GM10847 (cell line): ENCODE data around the gene SCLY.

ENCODE experiments used
- POLR2A ChIP-seq: IDR thresholded peaks from 2 replicates; pipeline ENCODE4 v1.6.1; 2011; ENCODE audit not compliant: insufficient read length; ENCODE audit errors: extremely low read depth

Gene SCLY

GRCh38 chr2:238082827-238083226 lies 22.0 kb downstream of the SCLY start:
- no peak for TF ChIP-seq POLR2A

GRCh38 chr2:238083919-238084318 lies 23.1 kb downstream of the SCLY start:
- TF ChIP-seq POLR2A = no peak

GRCh38 chr2:238084761-238085160 lies 24.0 kb downstream of the SCLY start:
- TF ChIP-seq POLR2A = no peak

- TF ChIP-seq POLR2A = no peak
These were observed 25.1 kb downstream of the SCLY start for GRCh38 chr2:238085899-238086298.

- TF ChIP-seq POLR2A = no peak
These were observed 26.4 kb downstream of the SCLY start for GRCh38 chr2:238087211-238087610.

- TF ChIP-seq POLR2A = no peak
These were observed 30.1 kb downstream of the SCLY start for GRCh38 chr2:238090887-238091286.

GRCh38 chr2:238091436-238092060 lies 30.7 kb downstream of the SCLY start:
- TF ChIP-seq POLR2A = no peak

- no peak for TF ChIP-seq POLR2A
These were observed 31.8 kb downstream of the SCLY start for GRCh38 chr2:238092486-238093035.

- no peak for TF ChIP-seq POLR2A
These were observed 32.7 kb downstream of the SCLY start for GRCh38 chr2:238093181-238094140.

GRCh38 chr2:238094438-238095022 lies 33.7 kb downstream of the SCLY start:
- TF ChIP-seq POLR2A = no peak

- TF ChIP-seq POLR2A = no peak
These were observed 34.3 kb downstream of the SCLY start for GRCh38 chr2:238095143-238095542.

GRCh38 chr2:238096311-238097011 lies 35.7 kb downstream of the SCLY start:
- TF ChIP-seq POLR2A = no peak

GRCh38 chr2:238097201-238097987 lies 36.6 kb downstream of the SCLY start:
- TF ChIP-seq POLR2A = no peak
